Activated CD8-positive, alpha-beta memory T cell treated with anti-CD3 and anti-CD28 coated beads for 36 hours (primary cell): ENCODE measurements around the gene FAT1. TPM values are rescaled to one million over a fixed set of nuclear protein-coding genes. Genes with fewer than 3 reads are reported as not detected.
"Not testable (repeated sequence)": the region's sequence is repeated elsewhere in the genome, so short reads cannot be mapped to it uniquely, and the experiment has no call there.

Experiments used
- CTCF ChIA-PET: fragments of 350-600 bp; sonication (Branson Sonifier 250); formaldehyde crosslinking; loops from one replicate; lab custom pipeline; 2021; ENCODE audit warnings: antibody characterized with exemption; lab: Charles Lee
- POLR2A ChIA-PET: fragments of 350-600 bp; sonication (Branson Sonifier 250); formaldehyde crosslinking; loops from one replicate; lab custom pipeline; 2021; ENCODE audit warnings: antibody characterized with exemption; lab: Charles Lee
- total RNA-seq, 2 experiments: library from RNA; stranded (reverse); gene quantifications; one replicate each; pipeline ENCODE4 v1.2.3, GENCODE V29; 2021

FAT1 gene, protein sequence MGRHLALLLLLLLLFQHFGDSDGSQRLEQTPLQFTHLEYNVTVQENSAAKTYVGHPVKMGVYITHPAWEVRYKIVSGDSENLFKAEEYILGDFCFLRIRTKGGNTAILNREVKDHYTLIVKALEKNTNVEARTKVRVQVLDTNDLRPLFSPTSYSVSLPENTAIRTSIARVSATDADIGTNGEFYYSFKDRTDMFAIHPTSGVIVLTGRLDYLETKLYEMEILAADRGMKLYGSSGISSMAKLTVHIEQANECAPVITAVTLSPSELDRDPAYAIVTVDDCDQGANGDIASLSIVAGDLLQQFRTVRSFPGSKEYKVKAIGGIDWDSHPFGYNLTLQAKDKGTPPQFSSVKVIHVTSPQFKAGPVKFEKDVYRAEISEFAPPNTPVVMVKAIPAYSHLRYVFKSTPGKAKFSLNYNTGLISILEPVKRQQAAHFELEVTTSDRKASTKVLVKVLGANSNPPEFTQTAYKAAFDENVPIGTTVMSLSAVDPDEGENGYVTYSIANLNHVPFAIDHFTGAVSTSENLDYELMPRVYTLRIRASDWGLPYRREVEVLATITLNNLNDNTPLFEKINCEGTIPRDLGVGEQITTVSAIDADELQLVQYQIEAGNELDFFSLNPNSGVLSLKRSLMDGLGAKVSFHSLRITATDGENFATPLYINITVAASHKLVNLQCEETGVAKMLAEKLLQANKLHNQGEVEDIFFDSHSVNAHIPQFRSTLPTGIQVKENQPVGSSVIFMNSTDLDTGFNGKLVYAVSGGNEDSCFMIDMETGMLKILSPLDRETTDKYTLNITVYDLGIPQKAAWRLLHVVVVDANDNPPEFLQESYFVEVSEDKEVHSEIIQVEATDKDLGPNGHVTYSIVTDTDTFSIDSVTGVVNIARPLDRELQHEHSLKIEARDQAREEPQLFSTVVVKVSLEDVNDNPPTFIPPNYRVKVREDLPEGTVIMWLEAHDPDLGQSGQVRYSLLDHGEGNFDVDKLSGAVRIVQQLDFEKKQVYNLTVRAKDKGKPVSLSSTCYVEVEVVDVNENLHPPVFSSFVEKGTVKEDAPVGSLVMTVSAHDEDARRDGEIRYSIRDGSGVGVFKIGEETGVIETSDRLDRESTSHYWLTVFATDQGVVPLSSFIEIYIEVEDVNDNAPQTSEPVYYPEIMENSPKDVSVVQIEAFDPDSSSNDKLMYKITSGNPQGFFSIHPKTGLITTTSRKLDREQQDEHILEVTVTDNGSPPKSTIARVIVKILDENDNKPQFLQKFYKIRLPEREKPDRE (N-terminal part only)
- not detected for total RNA-seq

DNA sequence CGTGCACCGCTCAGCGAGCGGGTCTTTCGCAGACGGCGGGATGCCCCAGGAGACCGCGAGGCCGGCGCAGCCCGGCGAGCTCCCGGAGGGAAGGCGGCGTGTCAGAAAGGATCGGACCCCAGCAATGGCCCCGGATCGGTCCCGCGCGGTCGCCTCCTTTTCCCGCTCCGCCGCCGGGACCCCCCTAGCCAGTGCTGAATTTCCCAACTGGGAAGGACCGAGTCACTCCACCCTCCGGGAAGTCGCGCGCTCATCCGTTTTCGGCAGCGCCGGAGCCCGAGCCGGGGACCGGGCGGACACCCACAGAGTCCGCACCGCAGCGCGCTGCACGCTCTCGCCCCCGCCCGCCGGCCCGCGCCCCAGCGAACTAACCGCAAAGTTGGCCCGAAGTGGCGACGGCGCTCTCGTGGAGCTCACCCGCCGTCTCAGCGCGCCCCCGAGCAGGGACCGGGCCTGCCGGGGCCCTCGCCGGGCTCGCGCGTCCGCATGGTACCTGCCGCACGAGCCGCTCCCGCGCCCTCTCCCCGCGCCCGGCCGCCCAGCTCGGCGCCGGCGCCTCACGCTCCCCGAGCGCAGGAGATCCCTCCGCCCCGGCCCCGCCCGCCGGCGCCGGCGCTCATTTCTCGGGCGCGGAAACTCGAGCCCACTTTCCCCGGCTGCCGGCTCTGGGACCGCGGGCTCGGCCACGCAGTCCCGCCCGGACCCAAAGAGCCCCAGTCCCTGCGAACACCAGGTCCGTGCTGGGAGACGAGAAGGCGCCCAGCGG, at the start of gene FAT1:
Gene FAT1 (minus strand): TSS at position 565 of the 766 bp plus-strand sequence. CDS start 14,029 bp downstream, outside the sequence.
- ChIA-PET CTCF (no interaction called here), POLR2A (no interaction called here)

DNA sequence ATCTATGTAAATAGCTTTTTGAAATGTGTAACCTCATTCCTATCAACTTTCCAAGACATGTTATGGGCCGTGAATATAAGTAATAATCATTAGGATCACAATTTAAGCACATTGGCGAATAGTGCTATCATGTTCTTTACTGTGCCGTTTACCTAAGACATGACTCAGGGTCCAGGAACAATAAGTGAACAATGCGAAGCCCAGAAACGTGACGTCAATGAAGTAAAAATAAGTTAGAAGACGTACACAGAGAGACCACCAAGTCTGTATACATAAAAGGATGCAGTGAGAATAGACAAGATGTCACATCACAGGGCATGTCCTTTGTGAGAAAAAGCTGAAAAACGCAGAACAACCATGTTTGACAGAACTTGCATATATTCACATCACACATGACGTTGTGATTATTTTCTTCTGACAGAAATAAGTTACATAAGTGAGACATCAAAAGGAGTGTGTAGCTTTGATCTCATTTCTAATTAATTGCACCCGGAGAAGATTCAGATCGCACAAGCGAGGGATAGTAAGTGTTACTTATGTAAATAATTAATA, 49.4 kb upstream of the FAT1 start:
- POLR2A ChIA-PET = no interaction called here

DNA sequence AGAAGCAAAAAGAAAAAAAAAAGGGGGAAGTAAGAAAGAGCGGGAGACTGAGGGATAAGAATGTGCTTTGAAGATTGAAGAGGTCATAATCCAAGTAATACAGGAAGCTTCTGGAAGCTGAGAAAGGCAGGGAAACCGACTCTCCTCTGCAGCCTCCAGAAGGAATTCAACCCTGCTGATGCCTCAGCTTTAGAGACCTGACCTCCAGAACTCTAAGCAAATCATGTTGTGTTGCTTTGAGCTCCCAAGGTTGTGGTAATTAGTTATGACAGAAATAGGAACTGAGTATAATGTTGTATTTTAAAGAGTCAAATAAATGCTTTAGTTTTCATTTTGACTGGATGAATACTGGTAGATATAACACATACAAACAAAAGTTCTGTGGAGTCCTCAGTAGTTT, 48.0 kb upstream of the FAT1 start:
- ChIA-PET POLR2A (no interaction called here), CTCF (no interaction called here)

More for the DNA sequence above, 49.4 kb upstream of the FAT1 start:
- CTCF ChIA-PET = no interaction called here

DNA sequence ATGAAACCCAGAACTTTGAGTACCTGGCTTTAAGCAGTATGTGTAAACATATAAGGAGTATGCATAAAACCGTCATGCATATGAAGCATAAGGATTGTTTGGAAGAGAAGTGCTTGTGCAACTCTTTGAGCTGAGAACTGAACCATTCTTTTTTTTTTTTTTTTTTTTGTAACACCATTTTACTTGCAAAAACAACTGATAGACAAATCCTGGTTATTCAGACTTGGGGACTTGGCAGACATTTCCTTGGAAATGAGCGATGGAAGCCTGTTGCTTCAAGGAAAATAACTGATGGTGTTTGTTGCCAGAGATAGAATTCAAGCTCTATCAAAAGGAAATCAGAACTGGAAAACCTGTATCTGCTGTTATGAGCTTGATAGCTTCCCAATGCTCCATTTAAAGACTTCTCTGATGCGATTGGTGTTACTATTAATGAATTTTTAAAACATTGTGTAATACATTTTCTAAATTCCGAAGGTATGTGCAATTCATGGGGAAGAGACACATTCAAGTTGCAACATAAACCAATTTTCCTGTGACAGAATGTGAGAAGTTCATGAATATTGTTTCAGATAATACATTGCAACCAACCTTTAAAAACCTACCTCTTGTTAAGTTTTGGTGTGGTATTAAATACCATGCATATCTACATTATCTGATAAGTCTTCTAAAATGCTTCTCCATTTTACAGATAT, 47.0 kb upstream of the FAT1 start:
- ChIA-PET CTCF (interaction anchor here (0.7 kb wide), 1 partner anchor 436 kb away, joined by 3 read pairs; no protein-coding TSS in a partner anchor), POLR2A (no interaction called here)

DNA sequence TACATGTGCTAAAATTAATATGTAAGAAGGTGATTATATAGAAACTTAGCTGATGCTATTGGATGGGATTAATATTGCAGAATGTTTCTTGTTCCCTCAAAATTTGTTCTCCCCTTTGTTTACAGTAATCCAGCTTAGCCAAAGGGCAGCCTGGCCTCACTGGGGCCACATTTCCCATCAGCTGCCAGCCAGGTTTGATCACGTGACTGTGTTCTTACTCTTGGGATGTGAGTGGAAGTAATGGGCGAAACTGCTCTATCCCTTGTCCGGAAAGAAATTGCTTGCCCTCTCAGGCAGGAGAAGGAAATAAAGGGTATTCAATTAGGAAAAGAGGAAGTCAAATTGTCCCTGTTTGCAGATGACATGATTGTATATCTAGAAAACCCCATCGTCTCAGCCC, 44.1 kb upstream of the FAT1 start:
- CTCF ChIA-PET = no interaction called here

DNA sequence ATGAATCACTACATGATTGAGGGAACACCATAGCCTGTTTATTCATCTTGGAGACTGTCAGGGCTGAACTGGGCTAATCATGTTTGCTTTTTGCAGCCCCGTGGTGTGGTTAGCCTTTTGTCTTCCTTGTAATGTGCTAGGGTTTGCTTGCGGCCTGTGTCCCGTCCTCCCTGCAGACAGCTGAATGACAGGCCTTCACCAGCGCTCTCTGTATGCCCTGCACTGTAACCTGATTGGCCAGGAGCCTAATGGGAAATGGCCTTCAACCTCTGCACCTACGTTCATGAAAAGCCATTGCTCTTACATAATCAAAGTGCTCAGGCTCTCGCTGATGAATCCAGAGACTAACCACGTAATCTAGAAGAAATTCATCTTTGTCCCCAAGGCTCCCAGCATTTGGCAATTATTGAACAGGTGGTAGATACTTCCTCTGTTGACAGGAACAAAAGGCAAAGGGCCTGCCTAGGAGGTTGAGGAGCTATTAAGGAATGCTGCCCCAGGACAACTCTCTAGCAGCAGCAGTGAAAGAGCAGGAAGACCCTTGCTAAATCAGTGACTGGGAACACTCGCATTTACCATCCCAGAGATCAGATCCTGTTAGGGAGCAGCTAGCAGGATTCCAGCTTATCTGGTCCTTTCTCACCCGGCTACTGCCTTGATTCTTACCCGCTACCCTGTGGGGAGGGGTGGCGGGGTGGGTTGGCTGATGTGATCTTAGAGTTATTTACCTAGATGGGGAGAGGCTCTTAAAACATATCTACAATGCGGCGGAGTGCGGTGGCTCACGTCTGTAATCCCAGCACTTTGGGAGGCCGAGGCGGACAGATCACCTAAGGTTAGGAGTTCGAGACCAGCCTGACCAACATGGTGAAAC, 42.3 kb upstream of the FAT1 start:
- POLR2A ChIA-PET = no interaction called here
- CTCF ChIA-PET = no interaction called here

More for the DNA sequence above, 44.1 kb upstream of the FAT1 start:
- POLR2A ChIA-PET = no interaction called here

DNA sequence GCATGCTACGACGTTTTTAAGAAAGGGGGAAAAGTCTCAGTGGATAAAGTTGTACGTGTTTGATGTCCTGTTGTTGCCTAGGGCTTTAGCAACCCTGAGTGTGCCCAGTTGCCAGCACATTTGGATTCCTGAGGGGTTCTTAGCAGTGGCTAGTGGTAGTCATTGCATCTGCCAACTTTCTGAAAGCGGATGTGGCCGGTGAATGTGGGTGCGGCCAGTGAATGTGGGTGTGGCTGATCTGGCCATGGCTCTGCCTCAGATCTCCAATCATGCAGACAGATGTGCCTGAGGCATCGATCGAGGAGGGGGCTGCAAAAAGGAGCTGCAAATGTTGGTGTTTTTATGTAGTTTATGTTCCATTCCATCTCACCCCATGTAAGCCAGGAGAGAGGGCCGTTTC, 41.5 kb upstream of the FAT1 start:
- CTCF ChIA-PET = no interaction called here
- POLR2A ChIA-PET = no interaction called here

DNA sequence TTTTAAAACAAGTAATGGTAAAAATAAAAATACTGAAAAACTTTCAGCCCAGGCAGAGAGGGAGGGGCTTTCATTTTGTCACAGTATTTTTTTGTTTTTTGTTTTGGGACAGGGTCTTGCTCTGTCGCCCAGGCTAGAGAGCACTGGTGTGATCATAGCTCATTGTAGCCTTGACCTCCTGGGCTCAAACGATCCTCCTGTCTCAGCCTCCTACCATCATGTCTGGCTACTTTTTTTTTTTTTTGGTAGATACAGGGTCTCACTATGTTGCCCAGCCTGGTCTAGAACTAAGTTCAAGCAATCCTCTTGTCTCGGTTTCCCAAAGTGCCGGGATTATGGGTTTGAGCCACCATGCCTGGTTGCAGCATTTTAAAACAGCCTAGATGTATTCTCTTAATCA, 40.8 kb upstream of the FAT1 start:
- POLR2A ChIA-PET = no interaction called here
- CTCF ChIA-PET = no interaction called here

DNA sequence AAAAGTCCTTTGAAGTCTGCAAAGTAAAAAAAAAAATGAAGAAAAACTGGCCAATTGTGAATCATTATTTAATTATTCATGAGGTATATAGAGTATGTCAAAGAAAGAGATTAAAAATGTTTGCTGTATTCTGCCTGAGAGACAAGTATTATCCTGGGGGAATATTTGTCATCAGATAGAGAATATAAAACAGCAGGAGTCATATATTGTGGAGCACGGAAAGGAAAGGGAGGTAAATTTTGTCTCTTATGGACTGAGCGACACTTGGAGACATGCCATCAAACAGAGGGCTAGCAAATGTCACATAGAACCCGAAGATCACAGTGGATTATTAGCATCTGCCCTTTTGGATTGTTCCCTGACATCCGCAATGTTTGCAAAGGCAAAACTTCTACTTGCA, 39.2 kb upstream of the FAT1 start:
- POLR2A ChIA-PET = no interaction called here
- CTCF ChIA-PET = no interaction called here

DNA sequence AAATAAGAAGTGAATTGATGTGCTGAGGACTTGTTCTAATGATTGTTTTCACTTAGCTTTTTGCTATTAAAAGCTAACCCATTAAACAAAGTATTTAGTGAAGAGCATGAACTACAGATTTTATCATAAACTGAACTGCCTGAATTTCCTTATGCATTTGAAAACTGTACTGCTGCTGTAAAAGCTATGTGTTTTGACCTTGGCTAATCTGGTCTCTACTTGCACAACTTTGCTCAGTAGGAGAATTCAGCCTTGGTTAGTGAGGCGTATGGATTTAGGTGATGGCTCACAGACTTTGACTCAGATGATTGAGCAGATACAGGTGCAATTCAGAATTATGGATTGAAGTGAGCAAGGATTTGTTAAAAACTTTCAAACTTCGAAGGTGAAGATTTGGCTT, 38.7 kb upstream of the FAT1 start:
- ChIA-PET CTCF (no interaction called here), POLR2A (no interaction called here)

DNA sequence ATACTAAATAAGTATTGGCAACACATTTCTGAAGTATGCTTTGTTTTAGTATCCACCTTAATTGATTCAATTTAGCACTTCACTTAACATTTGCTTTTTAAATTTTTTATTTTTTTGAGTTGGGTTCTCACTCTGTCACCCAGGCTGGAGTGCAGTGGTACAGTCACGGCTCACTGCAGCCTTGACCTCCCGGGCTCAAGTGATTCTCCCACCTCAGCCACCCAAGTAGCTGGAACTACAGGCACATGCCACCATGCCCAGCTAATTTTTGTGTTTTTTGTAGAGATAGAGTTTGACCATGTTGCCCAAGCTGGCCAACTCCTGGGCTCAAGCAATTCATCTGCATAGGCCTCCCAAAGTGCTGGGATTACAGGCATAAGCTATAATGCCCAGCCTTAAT, 38.3 kb upstream of the FAT1 start:
- CTCF ChIA-PET, POLR2A ChIA-PET: not testable (repeated sequence)

DNA sequence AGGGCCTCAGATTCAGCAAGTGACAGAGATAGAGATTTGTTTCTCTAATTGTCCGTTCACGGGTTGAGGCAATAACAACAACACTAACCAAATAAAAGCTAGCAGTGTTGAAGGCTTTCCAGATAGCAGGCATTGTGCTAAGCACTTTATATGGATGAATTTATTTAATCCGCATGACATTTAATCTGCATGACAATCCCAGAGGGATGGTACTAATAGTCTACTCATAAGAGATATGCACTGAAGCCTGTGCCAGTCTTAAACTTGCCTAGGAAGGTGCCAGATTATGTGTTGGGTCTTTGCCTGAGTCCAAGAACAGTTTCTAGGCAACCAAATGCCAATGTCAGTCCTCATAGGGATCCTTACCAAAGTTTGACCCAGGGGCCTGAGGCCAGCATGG, 37.7 kb upstream of the FAT1 start:
- CTCF ChIA-PET = no interaction called here
- POLR2A ChIA-PET = no interaction called here

DNA sequence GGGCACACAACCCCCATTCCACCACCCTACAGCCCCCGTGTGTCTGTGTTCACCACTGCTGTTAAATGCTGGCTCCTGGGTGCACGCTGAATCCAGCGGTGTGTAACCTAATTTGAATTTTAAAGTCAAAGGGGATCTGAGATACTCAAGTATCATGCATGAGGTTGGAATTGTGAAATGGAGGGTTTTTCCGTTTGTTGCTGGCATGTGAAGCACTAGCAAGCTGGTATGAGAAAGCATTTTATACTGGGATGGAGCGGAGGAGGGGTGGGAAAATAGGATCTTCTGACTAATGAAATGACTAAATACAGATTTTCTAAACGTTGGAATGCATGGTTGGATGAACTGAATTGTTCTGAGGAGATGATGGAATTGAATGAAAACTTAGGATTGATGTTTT, 36.9 kb upstream of the FAT1 start:
- POLR2A ChIA-PET = no interaction called here
- CTCF ChIA-PET = interaction anchor here (0.6 kb wide), 1 partner anchor 1053 kb away, joined by 3 read pairs; no protein-coding TSS in a partner anchor

DNA sequence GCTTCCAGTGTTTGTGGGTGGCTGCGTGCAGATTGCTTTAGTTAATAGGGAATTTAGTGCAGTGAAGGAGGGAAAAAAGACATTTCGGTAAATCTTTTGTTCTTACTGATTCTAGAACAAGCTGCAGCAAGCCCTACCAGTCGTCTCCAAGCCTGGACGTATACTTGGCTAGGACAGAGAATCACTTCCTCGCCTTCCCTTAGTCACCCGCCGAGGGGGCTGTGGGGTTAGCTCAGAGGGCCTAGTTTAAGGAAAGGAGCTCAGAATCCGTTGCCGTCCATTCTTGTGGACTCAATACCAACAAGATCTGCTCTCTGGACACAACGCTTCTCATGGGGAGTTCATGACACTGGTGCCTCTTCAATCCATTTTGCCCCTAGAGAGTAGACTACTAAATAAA, 36.3 kb upstream of the FAT1 start:
- POLR2A ChIA-PET = no interaction called here
- CTCF ChIA-PET = interaction anchor here (0.6 kb wide), 1 partner anchor 1053 kb away, joined by 3 read pairs; no protein-coding TSS in a partner anchor

DNA sequence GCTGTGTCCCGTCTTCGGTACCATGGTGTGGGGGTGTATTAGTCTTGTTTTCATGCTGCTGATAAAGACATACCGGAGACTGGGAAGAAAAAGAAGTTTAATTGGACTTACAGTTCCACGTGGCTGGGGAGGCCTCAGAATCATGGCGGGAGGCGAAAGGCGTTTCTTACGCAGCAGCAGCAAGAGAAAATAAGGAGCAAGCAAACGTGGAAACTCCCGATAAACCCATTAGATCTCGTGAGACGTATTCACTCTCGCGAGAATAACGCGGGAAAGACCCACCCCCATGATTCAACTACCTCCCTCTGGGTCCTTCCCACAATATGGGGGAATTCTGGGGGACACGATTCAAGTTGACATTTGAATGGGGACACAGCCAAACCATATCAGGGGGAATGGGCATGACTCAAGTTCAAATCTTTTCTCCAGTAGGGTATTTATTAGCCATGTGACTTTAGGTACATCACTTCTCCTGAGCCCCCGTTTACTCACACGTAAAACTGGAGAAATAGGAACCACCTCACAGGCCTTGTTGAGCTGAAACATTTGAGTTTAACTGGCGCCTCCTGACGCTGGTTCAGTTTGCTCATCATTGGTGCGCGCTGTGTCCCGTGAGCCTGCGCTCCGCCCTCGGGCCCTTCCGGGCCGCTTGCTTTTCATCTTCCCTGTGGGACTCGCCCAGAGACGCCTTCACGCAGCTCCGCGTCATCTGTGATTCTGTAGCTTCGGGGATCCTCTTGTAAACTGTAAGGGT, 35.5 kb upstream of the FAT1 start:
- ChIA-PET POLR2A (no interaction called here), CTCF (no interaction called here)

DNA sequence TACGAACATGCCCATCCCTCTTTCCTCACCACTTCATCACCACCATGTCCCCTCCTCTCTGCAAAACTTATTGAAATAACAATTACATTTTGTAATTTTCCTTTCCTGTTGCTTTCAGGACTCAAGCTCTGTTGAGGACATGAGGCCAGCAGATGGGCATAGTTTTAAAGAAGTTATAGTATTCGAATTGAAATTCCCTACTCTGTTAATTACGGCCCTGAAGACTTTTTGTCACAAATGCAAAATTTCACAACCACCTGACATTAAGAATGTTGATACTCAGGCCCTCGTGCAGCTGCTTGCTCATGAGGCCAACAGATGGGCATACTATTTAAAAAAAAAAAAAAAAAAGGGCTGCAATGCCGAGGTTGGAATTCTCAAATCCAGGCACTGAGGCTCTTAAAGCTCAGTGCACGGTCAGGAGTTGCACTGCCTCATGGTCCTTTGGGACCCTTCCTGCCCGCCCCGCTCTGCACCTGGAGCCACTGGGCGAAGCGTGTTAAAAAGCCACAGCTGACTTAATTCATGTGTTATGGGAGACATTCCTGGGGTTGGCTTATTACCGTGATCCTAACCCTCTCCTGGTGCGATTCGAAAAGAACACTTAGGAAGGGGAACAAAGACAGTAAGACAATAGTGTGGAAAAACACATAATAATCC, 34.2 kb upstream of the FAT1 start:
- ChIA-PET POLR2A (no interaction called here), CTCF (no interaction called here)
